PC-3 (cell line): ENCODE measurements around the gene PEX11B. TPM values are rescaled to one million over a fixed set of nuclear protein-coding genes. Genes with fewer than 3 reads are reported as not detected.

ENCODE experiments used
- ATAC-seq: fragments of 200-7000 bp; cut with Tn5 transposase; 2 replicates; pipeline ENCODE4 v1.9.1; 2020; ENCODE audit warnings: mild to moderate bottlenecking, moderate library complexity
- BruUV-seq: library from RNA; stranded (reverse); fragments of 400-500 nt; replicated peaks from 2 replicates; lab custom pipeline; 2021; lab: Mats Ljungman, UMichigan
- CTCF ChIA-PET: fragments of 300-600 bp; sonication (Branson Sonifier 250); formaldehyde crosslinking; loops from one replicate; lab custom pipeline; 2022; ENCODE audit warnings: antibody characterized with exemption; lab: Charles Lee
- POLR2A ChIA-PET: fragments of 300-600 bp; sonication (Branson Sonifier 250); formaldehyde crosslinking; loops from one replicate; lab custom pipeline; 2022; ENCODE audit warnings: antibody characterized with exemption; ENCODE audit not compliant: unreplicated experiment; lab: Charles Lee
- DNase-seq: peaks from one replicate; pipeline ENCODE4 v3.0.0-alpha.2; 2015
- H2AFZ ChIP-seq: fragments of 300-600 bp; sonication (generic); 2 replicates; pipeline ENCODE4 v1.6.0; 2016; ENCODE audit warnings: antibody characterized with exemption, low read length
- H3F3A ChIP-seq: fragments of 300-600 bp; sonication (generic); one replicate; pipeline ENCODE4 v1.6.0; 2017; ENCODE audit warnings: antibody characterized with exemption, low read length, control low read depth, mild to moderate bottlenecking; ENCODE audit not compliant: unreplicated experiment
- H3K27ac ChIP-seq: fragments of 300-600 bp; sonication (generic); 2 replicates; pipeline ENCODE4 v1.5.1; 2016; ENCODE audit warnings: mild to moderate bottlenecking, low read length
- H3K27me3 ChIP-seq: fragments of 300-600 bp; sonication (generic); 2 replicates; pipeline ENCODE4 v1.6.1; 2016; ENCODE audit warnings: low read length, mixed read lengths
- H3K36me3 ChIP-seq: fragments of 300-600 bp; sonication (generic); 2 replicates; pipeline ENCODE4 v1.6.1; 2016; ENCODE audit warnings: low read depth, mixed run types, low read length, mixed read lengths
- H3K4me1 ChIP-seq: fragments of 300-600 bp; sonication (generic); 2 replicates; pipeline ENCODE4 v1.5.1; 2016; ENCODE audit warnings: low read length; ENCODE audit not compliant: insufficient read depth
- H3K4me2 ChIP-seq: fragments of 300-600 bp; sonication (generic); 2 replicates; pipeline ENCODE4 v1.6.0; 2016; ENCODE audit warnings: low read length
- H3K4me3 ChIP-seq: fragments of 300-600 bp; sonication (generic); 2 replicates; pipeline ENCODE4 v1.5.1; 2016; ENCODE audit warnings: mild to moderate bottlenecking, low read length, mixed read lengths
- H3K79me2 ChIP-seq: fragments of 300-600 bp; sonication (generic); 2 replicates; pipeline ENCODE4 v1.6.1; 2017; ENCODE audit warnings: low read length, mixed read lengths
- H3K9ac ChIP-seq: fragments of 300-600 bp; sonication (generic); 2 replicates; pipeline ENCODE4 v1.6.0; 2016; ENCODE audit warnings: mild to moderate bottlenecking, low read length
- H3K9me2 ChIP-seq: fragments of 300-600 bp; sonication (generic); replicated peaks from 2 replicates; pipeline ENCODE4 v1.6.1; 2016; ENCODE audit warnings: mixed run types, low read length, mixed read lengths
- H3K9me3 ChIP-seq: fragments of 300-600 bp; sonication (generic); 2 replicates; pipeline ENCODE4 v1.6.1; 2016; ENCODE audit warnings: low read length, mixed read lengths
- H4K20me1 ChIP-seq: fragments of 300-600 bp; sonication (generic); 2 replicates; pipeline ENCODE4 v1.6.1; 2016; ENCODE audit warnings: low read length, mixed read lengths
- CTCF ChIP-seq: fragments of 300-600 bp; sonication (generic); conservative IDR thresholded peaks from 2 replicates; pipeline ENCODE4 v1.5.1; 2017; ENCODE audit warnings: antibody characterized with exemption, low read depth, mild to moderate bottlenecking, low read length
- EZH2 ChIP-seq: fragments of 300-600 bp; sonication (generic); IDR thresholded peaks from one replicate; pipeline ENCODE4 v1.6.1; 2017; ENCODE audit warnings: antibody characterized with exemption, mild to moderate bottlenecking, low read length; ENCODE audit not compliant: unreplicated experiment
- EZH2phosphoT487 ChIP-seq: fragments of 300-600 bp; sonication (generic); IDR thresholded peaks from 2 replicates; pipeline ENCODE4 v1.6.1; 2018; ENCODE audit warnings: mild to moderate bottlenecking, antibody characterized with exemption, low read length, borderline replicate concordance
- intact Hi-C: fragments of 100-400 bp; cut with micrococcal nuclease; formaldehyde crosslinking; loops from 2 replicates; pipeline ENCODE4 v1.9.0; 2023
- total RNA-seq: library from RNA; depleted of rRNA; stranded (reverse); fragments of >200 nt; gene quantifications from 2 replicates; pipeline ENCODE4 v1.2.3, GENCODE V29; 2014

PEX11B gene
- total RNA-seq, 1 experiment from 2014 or later = 27.4 TPM

GRCh38 chr1:145942871-145943270 lies 24.4 kb upstream of the PEX11B start:
- ChIA-PET CTCF (no interaction called here), POLR2A (no interaction called here)
- ATAC-seq (no peak), DNase-seq (no peak)
- H4K20me1 ChIP-seq = no peaks in the 10 kb centered on the region
- no peaks in the 10 kb centered on the region for H3K27me3 ChIP-seq
- no peak overlapping the region for H3K27ac ChIP-seq
- TF ChIP-seq EZH2 (no peak), EZH2phosphoT487 (no peak), CTCF (no peak)
- no peaks in the 10 kb centered on the region for H3K9me2 ChIP-seq
- no peak overlapping the region for H2AFZ ChIP-seq
- H3K4me2 ChIP-seq = no peak overlapping the region
- intact Hi-C loops = no loop called here
- no peaks in the 10 kb centered on the region for H3K4me1 ChIP-seq
- H3F3A ChIP-seq = no peaks in the 10 kb centered on the region
- no peaks in the 10 kb centered on the region for H3K36me3 ChIP-seq
- no peak overlapping the region for H3K4me3 ChIP-seq
- no peaks in the 10 kb centered on the region for H3K9me3 ChIP-seq
- no peaks in the 10 kb centered on the region for H3K79me2 ChIP-seq
- no peak overlapping the region for H3K9ac ChIP-seq
- BruUV-seq = no TSS peak

- no peaks in the 10 kb centered on the region for H3K36me3 ChIP-seq
- no peaks in the 10 kb centered on the region for H3F3A ChIP-seq
- ATAC-seq (no peak), DNase-seq (no peak)
- intact Hi-C loops = no loop called here
- no peaks in the 10 kb centered on the region for H3K27me3 ChIP-seq
- no peak overlapping the region for H3K27ac ChIP-seq
- H3K9me3 ChIP-seq = no peaks in the 10 kb centered on the region
- H3K4me1 ChIP-seq = no peaks in the 10 kb centered on the region
- no peak overlapping the region for H3K4me3 ChIP-seq
- BruUV-seq = no TSS peak
- H3K79me2 ChIP-seq = no peaks in the 10 kb centered on the region
- TF ChIP-seq CTCF (no peak), EZH2 (no peak), EZH2phosphoT487 (no peak)
- ChIA-PET POLR2A (interaction anchor here (0.6 kb wide), 1 partner anchor 102 kb away, joined by 3 read pairs; no protein-coding TSS in a partner anchor), CTCF (no interaction called here)
- H4K20me1 ChIP-seq = no peaks in the 10 kb centered on the region
- no peak overlapping the region for H2AFZ ChIP-seq
- no peak overlapping the region for H3K4me2 ChIP-seq
- H3K9me2 ChIP-seq = no peaks in the 10 kb centered on the region
- H3K9ac ChIP-seq = no peak overlapping the region
Measured at GRCh38 chr1:145942405-145942804, 23.9 kb upstream of the PEX11B start.

GRCh38 chr1:145937436-145937835 lies 18.9 kb upstream of the PEX11B start:
- intact Hi-C loops = no loop called here
- no peak for TF ChIP-seq CTCF
- no peak for TF ChIP-seq EZH2
- TF ChIP-seq EZH2phosphoT487 = no peak
- ATAC-seq (no peak), DNase-seq (no peak)
- H4K20me1 ChIP-seq = no peaks in the 10 kb centered on the region
- no peak overlapping the region for H3K9ac ChIP-seq
- no peaks in the 10 kb centered on the region for H3K36me3 ChIP-seq
- H3K9me2 ChIP-seq = no peaks in the 10 kb centered on the region
- ChIA-PET CTCF (no interaction called here), POLR2A (no interaction called here)
- H3K4me1 ChIP-seq = no peaks in the 10 kb centered on the region
- H2AFZ ChIP-seq = no peak overlapping the region
- no peak overlapping the region for H3K4me3 ChIP-seq
- no peaks in the 10 kb centered on the region for H3K27me3 ChIP-seq
- H3K9me3 ChIP-seq = no peaks in the 10 kb centered on the region
- no peaks in the 10 kb centered on the region for H3F3A ChIP-seq
- no peak overlapping the region for H3K27ac ChIP-seq
- H3K79me2 ChIP-seq = no peaks in the 10 kb centered on the region
- BruUV-seq = no TSS peak
- no peak overlapping the region for H3K4me2 ChIP-seq
